SU-DHL-6 (cell line): Measurements from ENCODE around the gene ANKLE1.

Experiments used
- CTCF ChIP-seq: fragments of 200-600 bp; sonication (generic); IDR thresholded peaks from one replicate; pipeline ENCODE4 v1.5.1; 2017; ENCODE audit warnings: antibody characterized with exemption, mild to moderate bottlenecking, low read length, moderate library complexity; ENCODE audit not compliant: insufficient read depth, poor library complexity, severe bottlenecking
- EZH2phosphoT487 ChIP-seq: fragments of 200-600 bp; sonication (generic), shearing (Covaris generic); conservative IDR thresholded peaks from 2 replicates; pipeline ENCODE4 v1.6.1; 2018; ENCODE audit warnings: mild to moderate bottlenecking, antibody characterized with exemption, low read length, moderate library complexity, mixed read lengths

- TF ChIP-seq CTCF (no peak), EZH2phosphoT487 (no peak)
Measured at GRCh38 chr19:17306285-17306714, 24.6 kb downstream of the ANKLE1 start.
